Heart left ventricle (tissue), 16 donors: ENCODE data around the gene NCKAP1. TPM values are rescaled to one million over a fixed set of nuclear protein-coding genes. Genes with fewer than 3 reads are reported as not detected.

ENCODE experiments used
- ATAC-seq, 4 donors: fragments of 200-7000 bp; cut with Tn5 transposase; one replicate each; pipeline ENCODE4 v1.9.1; 2020 to 2022; ENCODE audit warnings: moderate library complexity in 4 of 4, mild to moderate bottlenecking in 3 of 4, moderate number of reproducible peaks in 1 of 4
- DNase-seq, 5 donors: peaks; one replicate each; pipeline ENCODE4 v3.0.0-alpha.2; 2020
- H3K27ac ChIP-seq, 12 donors: fragments of 200-600 bp; sonication (generic) in 4 of 12; one replicate each; pipeline versions ENCODE4 v1.5.0 to v1.8.0; 2016 to 2022; ENCODE audit warnings: mild to moderate bottlenecking in 2 of 12
- H3K27me3 ChIP-seq, 9 donors: fragments of 200-600 bp; sonication (generic) in 2 of 9; one replicate each; pipeline versions ENCODE4 v1.5.1 to v1.8.0; 2016 to 2022; ENCODE audit warnings: mild to moderate bottlenecking in 3 of 9
- H3K36me3 ChIP-seq, 9 donors: fragments of 200-600 bp; sonication (generic) in 2 of 9; one replicate each; pipeline versions ENCODE4 v1.5.0 to v1.8.0; 2018 to 2022; ENCODE audit warnings: mild to moderate bottlenecking in 2 of 9
- H3K4me1 ChIP-seq, 12 donors: fragments of 200-600 bp; sonication (generic) in 4 of 12; one replicate each; pipeline versions ENCODE4 v1.5.0 to v1.8.0; 2016 to 2022; ENCODE audit warnings: mild to moderate bottlenecking in 3 of 12
- H3K4me3 ChIP-seq, 12 donors: fragments of 200-600 bp; sonication (generic) in 4 of 12; one replicate each; pipeline versions ENCODE4 v1.5.0 to v1.8.0; 2017 to 2022; ENCODE audit warnings: mild to moderate bottlenecking in 9 of 12, moderate library complexity in 4 of 12
- H3K9me3 ChIP-seq, 12 donors: fragments of 200-600 bp; sonication (generic) in 4 of 12; one replicate each; pipeline versions ENCODE4 v1.5.0 to v1.8.0; 2016 to 2022; ENCODE audit warnings: mild to moderate bottlenecking in 1 of 12
- POLR2A ChIP-seq, 2 donors: fragments of 450-650 bp; IDR thresholded peaks; one replicate each; pipeline ENCODE4 v1.6.1; 2017; ENCODE audit warnings: antibody characterized with exemption in 2 of 2, mild to moderate bottlenecking in 2 of 2, moderate library complexity in 2 of 2
- WGBS, 4 donors: extraction: QIAGEN DNeasy Blood & Tissue Kit in 2 of 4; methylation state at CpG; one replicate each; pipeline versions ENCODE4 v1.1.5 to v1.1.7; 2013 to 2018; 5-methylcytosine and 5-hydroxymethylcytosine counted together
- intact Hi-C, 10 donors: fragments of 100-400 bp; cut with DNase I; formaldehyde crosslinking; loops; one replicate each; pipeline versions ENCODE4 v1.11.1 to v1.14.2; 2022
- polyA plus RNA-seq, 2 donors: library from polyadenylated mRNA; stranded (reverse); fragments of 200-250 nt; gene quantifications; one replicate each; pipeline ENCODE4 v1.2.3, GENCODE V29; 2013
- total RNA-seq, 9 donors: library from RNA; depleted of rRNA in 2 of 9; stranded (reverse); fragments of >200 nt in 2 of 9; fragmentation: NEBNext Ultra II Directional in 3 of 9; extraction: Animal tissue kit (Norgen Biotek cat#: 25700) in 3 of 9; gene quantifications; one replicate each; pipeline versions ENCODE4 v1.1.0 to v1.2.4, GENCODE V29; 2016 to 2023
- TF ChIP-seq, protein P1 (sequence below), 12 donors: fragments of 200-600 bp; sonication (generic) in 4 of 12; IDR thresholded peaks; one replicate each; pipeline versions ENCODE4 v1.5.0 to v1.8.0; 2018 to 2022; ENCODE audit warnings: antibody characterized with exemption in 12 of 12, mild to moderate bottlenecking in 5 of 12
- donor health status: ischemic (EF 13 %, LVEDD 7.1; RV severe dilation, severe dysfunction).
- donor health status: healthy with polysubstance abuse.
- donor health status: DM: no; HTN: yes; CAD: no.
- donor health status: DM: no; HTN: no; CAD: no.
- donor health status: ischemic (EF 25% LVEDD 6.9; RV normal size, moderate dysfunction).
- donor health status: ischemic (EF 25% LVEDD 5.7; RV mildly dilated, moderate dysfunction).
- donor health status: healthy.
- donor health status: DM: yes; HTN: yes; CAD: no.
- donor health status: ischemic (EF 35%, LVEDD 5.7; RV mildly dilated, moderate dysfunction).
- donor health status: nonischemic (EF 11% LVEDD 7.7; RV severe dilation, severe dysfunction).
- donor health status: DM: yes; HTN: yes; CAD: no.
- donor health status: PGD.
- donor health status: ischemic (EF 29% LVEDD 5.4; RV normal size, mild dysfunction).
- donor health status: nonischemic (EF 23%, LVEDD 6.1; RV moderate dilation, normal function).

The NCKAP1 gene
- total and polyA plus RNA-seq, 11 donors, result 33.5 to 168 (median 138) TPM

DNA sequence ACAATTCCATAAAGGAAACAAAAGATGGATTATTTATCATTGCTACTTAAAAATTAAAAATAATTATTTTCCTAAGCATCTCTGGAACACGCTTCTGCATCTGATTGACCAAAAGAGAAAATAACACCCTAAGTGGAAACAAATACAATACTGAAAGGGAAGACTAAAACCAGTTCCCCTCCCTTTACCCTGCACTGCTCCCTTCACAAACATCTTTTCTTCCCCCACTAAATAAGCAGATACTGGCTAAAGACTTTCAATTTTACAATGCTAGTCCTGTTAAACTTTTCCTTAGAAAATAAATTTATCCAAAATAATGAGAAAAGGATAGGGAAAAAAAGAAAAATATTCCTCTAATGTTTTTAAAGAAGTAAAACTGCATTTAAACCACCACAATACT lies 4.3 kb downstream of the NCKAP1 start:
- intact Hi-C loops, result loop anchor here in 2 of 10 donors (10.0 kb wide), 2 partner anchors 49 to 91 kb away; partner anchors contain the start of gene NUP35 (in 1 of the 2)
- peaks cover 21 to 84% (median 60%) of the 10 kb centered on the region in 12 donors for H3K4me1 ChIP-seq
- H3K36me3 ChIP-seq, result no peaks in the 10 kb centered on the region
- H3K9me3 ChIP-seq, result no peaks in the 10 kb centered on the region
- 69 to 80% (median 71%) methylated on average over 1 of the region's 1 CpG for WGBS, 4 donors
- no peak for ATAC-seq
- H3K27me3 ChIP-seq, result peaks cover 0 to 89% (median 0%) of the 10 kb centered on the region in 9 donors
- TF ChIP-seq, protein P1, sequence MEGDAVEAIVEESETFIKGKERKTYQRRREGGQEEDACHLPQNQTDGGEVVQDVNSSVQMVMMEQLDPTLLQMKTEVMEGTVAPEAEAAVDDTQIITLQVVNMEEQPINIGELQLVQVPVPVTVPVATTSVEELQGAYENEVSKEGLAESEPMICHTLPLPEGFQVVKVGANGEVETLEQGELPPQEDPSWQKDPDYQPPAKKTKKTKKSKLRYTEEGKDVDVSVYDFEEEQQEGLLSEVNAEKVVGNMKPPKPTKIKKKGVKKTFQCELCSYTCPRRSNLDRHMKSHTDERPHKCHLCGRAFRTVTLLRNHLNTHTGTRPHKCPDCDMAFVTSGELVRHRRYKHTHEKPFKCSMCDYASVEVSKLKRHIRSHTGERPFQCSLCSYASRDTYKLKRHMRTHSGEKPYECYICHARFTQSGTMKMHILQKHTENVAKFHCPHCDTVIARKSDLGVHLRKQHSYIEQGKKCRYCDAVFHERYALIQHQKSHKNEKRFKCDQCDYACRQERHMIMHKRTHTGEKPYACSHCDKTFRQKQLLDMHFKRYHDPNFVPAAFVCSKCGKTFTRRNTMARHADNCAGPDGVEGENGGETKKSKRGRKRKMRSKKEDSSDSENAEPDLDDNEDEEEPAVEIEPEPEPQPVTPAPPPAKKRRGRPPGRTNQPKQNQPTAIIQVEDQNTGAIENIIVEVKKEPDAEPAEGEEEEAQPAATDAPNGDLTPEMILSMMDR (IDR thresholded peaks at IDR 0.05), result no peak
- TF ChIP-seq POLR2A (IDR thresholded peaks at IDR 0.05), result no peak
- no peak for DNase-seq
- peak overlapping the region in 4 of 12 donors; percentile 1 to 39 (median 14) for H3K27ac ChIP-seq
- no peak overlapping the region for H3K4me3 ChIP-seq

- no peak for ATAC-seq
- DNase-seq, result no peak
- TF ChIP-seq, protein P1 (IDR thresholded peaks at IDR 0.05), result no peak
- TF ChIP-seq POLR2A (IDR thresholded peaks at IDR 0.05), result no peak
- peaks cover 21 to 95% (median 60%) of the 10 kb centered on the region in 12 donors for H3K4me1 ChIP-seq
- intact Hi-C loops, result loop anchor here in 2 of 10 donors (10.0 kb wide), 2 partner anchors 47 to 93 kb away; partner anchors contain the start of gene NUP35 (in 1 of the 2)
- H3K4me3 ChIP-seq, result no peak overlapping the region
- peaks cover 0 to 83% (median 0%) of the 10 kb centered on the region in 9 donors for H3K27me3 ChIP-seq
- H3K27ac ChIP-seq, result peak overlapping the region in 6 of 12 donors; percentile 4 to 45 (median 28)
- 85 to 90% (median 88%) methylated on average over 4 of the region's 4 CpGs for WGBS, 4 donors
- no peaks in the 10 kb centered on the region for H3K9me3 ChIP-seq
- no peaks in the 10 kb centered on the region for H3K36me3 ChIP-seq
Measured at GRCh38 chr2:183031911-183032794, 6.1 kb downstream of the NCKAP1 start.

DNA sequence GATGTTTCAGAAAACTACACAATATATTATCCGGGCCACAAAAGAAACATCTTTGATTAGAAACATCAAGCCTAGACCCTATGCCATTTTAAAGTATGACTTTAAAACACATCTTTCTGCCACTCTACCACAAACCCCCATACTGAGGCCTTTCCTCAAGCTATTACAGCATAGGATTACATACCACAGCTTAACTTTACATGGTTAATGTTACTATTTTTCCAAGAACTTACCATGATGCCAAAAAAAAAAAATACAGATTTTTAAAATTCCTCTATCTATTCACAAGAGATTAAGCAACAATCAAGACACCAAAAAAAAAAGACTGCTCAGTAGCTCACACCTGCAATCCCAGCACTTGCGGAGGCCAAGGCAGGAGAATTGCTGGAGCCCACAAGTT lies 9.0 kb downstream of the NCKAP1 start:
- 93 to 97% (median 94%) methylated on average over 2 of the region's 2 CpGs for WGBS, 4 donors
- Histone ChIP-seq H3K27me3 (peaks cover 0 to 74% (median 0%) of the 10 kb centered on the region in 9 donors), H3K9me3 (no peaks in the 10 kb centered on the region), H3K27ac (peak overlapping the region in 1 of 12 donors; percentile 32), H3K4me3 (no peak overlapping the region), H3K36me3 (no peaks in the 10 kb centered on the region), H3K4me1 (peaks cover 9 to 90% (median 53%) of the 10 kb centered on the region in 12 donors)
- DNase-seq (no peak), ATAC-seq (no peak)
- intact Hi-C loops, result no loop called here
- no peak for TF ChIP-seq POLR2A (IDR thresholded peaks at IDR 0.05)
- TF ChIP-seq, protein P1 (IDR thresholded peaks at IDR 0.05), result no peak

GRCh38 chr2:183028108-183028507 lies 10.1 kb downstream of the NCKAP1 start:
- H3K27me3 ChIP-seq, result peaks cover 0 to 63% (median 0%) of the 10 kb centered on the region in 9 donors
- peaks cover 7 to 90% (median 55%) of the 10 kb centered on the region in 12 donors for H3K4me1 ChIP-seq
- H3K9me3 ChIP-seq, result no peaks in the 10 kb centered on the region
- TF ChIP-seq POLR2A (IDR thresholded peaks at IDR 0.05), result no peak
- TF ChIP-seq, protein P1 (IDR thresholded peaks at IDR 0.05), result no peak
- H3K4me3 ChIP-seq, result no peak overlapping the region
- peaks cover 0 to 7% (median 0%) of the 10 kb centered on the region in 9 donors for H3K36me3 ChIP-seq
- ATAC-seq, result no peak
- intact Hi-C loops, result no loop called here
- DNase-seq, result no peak
- peak overlapping the region in 1 of 12 donors; percentile 17 for H3K27ac ChIP-seq
